Astrocyte (in vitro differentiated cells and primary cell): ENCODE data around the gene ALPL.

ENCODE experiments used
- EZH2 ChIP-seq: IDR thresholded peaks from 2 replicates; pipeline ENCODE4 v1.6.1; 2012; ENCODE audit warnings: mild to moderate bottlenecking, low read length, inconsistent platforms; ENCODE audit not compliant: insufficient read depth
- TF ChIP-seq, protein P1 (sequence below): IDR thresholded peaks from 2 replicates; pipeline ENCODE4 v1.5.1; 2011; ENCODE audit warnings: low read depth, mild to moderate bottlenecking, inconsistent platforms, low read length, moderate library complexity; ENCODE audit not compliant: insufficient read depth

DNA sequence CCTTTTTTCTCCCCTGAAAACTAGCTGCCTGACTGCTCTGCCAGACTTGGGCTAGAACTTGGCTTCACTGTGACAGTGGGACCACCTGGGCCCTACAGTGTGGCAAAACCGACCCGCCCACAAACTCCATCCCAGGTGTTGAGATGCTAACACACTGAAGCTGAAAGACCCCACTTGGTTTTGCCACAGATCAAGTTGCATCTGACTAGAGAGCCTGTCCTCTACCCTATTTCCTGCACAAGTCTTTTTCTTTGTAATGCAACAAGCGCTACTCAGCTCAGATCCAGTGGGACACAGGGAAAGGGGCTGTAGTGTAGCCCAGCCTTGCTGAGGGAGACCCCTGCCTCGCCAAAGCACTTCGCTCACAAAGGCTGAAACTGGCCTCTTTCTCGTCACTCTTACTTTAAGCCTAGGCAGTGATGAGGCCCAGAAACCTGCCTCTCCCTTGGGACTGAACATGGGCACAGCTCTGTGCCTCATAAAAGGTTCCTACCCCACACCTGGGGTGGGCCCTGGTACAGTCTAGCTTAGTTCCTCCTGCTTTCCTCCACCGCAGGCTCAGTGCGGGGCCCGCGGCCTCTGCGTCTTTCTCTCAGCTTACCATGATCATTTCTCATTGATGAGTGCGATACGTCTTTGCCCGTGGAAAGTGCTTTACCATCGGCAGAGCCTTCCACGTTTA lies 9.7 kb downstream of the ALPL start:
- TF ChIP-seq, protein P1, sequence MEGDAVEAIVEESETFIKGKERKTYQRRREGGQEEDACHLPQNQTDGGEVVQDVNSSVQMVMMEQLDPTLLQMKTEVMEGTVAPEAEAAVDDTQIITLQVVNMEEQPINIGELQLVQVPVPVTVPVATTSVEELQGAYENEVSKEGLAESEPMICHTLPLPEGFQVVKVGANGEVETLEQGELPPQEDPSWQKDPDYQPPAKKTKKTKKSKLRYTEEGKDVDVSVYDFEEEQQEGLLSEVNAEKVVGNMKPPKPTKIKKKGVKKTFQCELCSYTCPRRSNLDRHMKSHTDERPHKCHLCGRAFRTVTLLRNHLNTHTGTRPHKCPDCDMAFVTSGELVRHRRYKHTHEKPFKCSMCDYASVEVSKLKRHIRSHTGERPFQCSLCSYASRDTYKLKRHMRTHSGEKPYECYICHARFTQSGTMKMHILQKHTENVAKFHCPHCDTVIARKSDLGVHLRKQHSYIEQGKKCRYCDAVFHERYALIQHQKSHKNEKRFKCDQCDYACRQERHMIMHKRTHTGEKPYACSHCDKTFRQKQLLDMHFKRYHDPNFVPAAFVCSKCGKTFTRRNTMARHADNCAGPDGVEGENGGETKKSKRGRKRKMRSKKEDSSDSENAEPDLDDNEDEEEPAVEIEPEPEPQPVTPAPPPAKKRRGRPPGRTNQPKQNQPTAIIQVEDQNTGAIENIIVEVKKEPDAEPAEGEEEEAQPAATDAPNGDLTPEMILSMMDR = no peak
- no peak for TF ChIP-seq EZH2
